ENCODE measurements around the gene MAN2A2.
"Not testable (repeated sequence)": the region's sequence is repeated elsewhere in the genome, so short reads cannot be mapped to it uniquely, and the experiment has no call there.

MAN2A2 gene

GRCh38 chr15:90905306-90906180 lies 2.4 kb downstream of the MAN2A2 start:
- no peak for DNase-seq

- DNase-seq: no peak
Measured at GRCh38 chr15:90906181-90906849, 3.2 kb downstream of the MAN2A2 start.

- DNase-seq: no peak
Measured at GRCh38 chr15:90907051-90907660, 4.1 kb downstream of the MAN2A2 start.

- no peak for DNase-seq
Measured at GRCh38 chr15:90907838-90908507, 4.9 kb downstream of the MAN2A2 start.

GRCh38 chr15:90909449-90909848 lies 6.3 kb downstream of the MAN2A2 start:
- not testable (repeated sequence) for DNase-seq

- DNase-seq: no peak
Measured at GRCh38 chr15:90909976-90910375, 6.9 kb downstream of the MAN2A2 start.

- DNase-seq: no peak
Measured at GRCh38 chr15:90910441-90911301, 7.6 kb downstream of the MAN2A2 start.

- no peak for DNase-seq
Measured at GRCh38 chr15:90911302-90911623, 8.2 kb downstream of the MAN2A2 start.

GRCh38 chr15:90911906-90912769 lies 9.0 kb downstream of the MAN2A2 start:
- DNase-seq: no peak

- DNase-seq: no peak
Measured at GRCh38 chr15:90912770-90913075, 9.6 kb downstream of the MAN2A2 start.

- DNase-seq: no peak
Measured at GRCh38 chr15:90913398-90913944, 10.4 kb downstream of the MAN2A2 start.

GRCh38 chr15:90914305-90915080 lies 11.4 kb downstream of the MAN2A2 start:
- no peak for DNase-seq

GRCh38 chr15:90915216-90915807 lies 12.2 kb downstream of the MAN2A2 start:
- DNase-seq: no peak

GRCh38 chr15:90915808-90916440 lies 12.8 kb downstream of the MAN2A2 start:
- peak; percentile 18 for DNase-seq

- DNase-seq: no peak
Measured at GRCh38 chr15:90916461-90916860, 13.4 kb downstream of the MAN2A2 start.

- DNase-seq: no peak
Measured at GRCh38 chr15:90917569-90917968, 14.5 kb downstream of the MAN2A2 start.

- DNase-seq: no peak
Measured at GRCh38 chr15:90918034-90918788, 15.1 kb downstream of the MAN2A2 start.

GRCh38 chr15:90918835-90919234 lies 15.7 kb downstream of the MAN2A2 start:
- DNase-seq: no peak

- no peak for DNase-seq
Measured at GRCh38 chr15:90921887-90922286, 18.8 kb downstream of the MAN2A2 start.
